HG02798 (cell line): Measurements from ENCODE around the gene OFD1.

Source experiments
- ATAC-seq: cut with Tn5 transposase; IDR thresholded peaks from one replicate; pipeline ENCODE4 v1.9.1; 2021; ENCODE audit warnings: mild to moderate bottlenecking; ENCODE audit not compliant: unreplicated experiment, poor library complexity

OFD1 gene

DNA sequence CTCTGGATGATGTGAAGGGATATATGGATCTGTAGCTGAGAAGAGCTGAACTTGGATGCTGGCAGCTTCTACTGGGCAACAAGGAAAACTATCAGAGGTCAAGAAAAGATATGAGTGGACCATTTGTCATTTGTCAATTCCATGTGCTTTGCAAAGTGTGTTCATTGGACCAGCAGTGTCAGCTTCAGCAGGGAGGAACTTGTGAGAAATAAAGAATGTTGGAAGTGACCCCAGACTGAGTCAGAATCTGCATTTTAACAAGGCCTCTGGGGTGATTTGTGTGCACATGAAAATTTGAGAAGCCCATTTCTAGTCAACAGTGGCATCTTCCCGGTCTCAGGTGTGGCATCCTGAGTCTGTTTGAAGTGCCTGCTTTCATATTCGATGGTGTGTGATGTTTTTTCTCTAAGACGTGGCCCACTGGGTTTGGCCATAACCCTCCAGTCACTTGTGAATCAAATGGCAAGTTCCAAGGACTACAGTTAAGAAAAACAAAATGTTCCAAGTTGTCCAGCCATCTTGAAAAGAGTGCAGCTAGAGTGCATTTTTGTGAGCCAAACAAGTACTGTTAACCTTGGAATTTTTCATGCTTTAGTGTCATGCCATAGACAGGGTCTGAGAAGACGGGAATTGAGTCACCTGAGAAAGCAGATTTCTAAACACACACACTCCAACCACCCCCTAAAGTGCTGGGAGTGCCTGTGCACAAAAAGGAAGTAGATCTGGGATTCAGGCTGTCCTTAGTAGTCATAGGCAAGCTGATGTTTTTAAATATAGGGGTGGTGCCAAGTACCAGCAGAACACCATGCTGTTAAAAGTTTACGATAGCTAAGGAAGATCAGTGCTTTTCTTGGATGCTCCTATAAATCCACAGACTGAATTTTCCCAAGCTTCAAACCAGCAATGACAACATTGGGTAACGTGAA lies 55.9 kb downstream of the OFD1 start:
- no peak for ATAC-seq

DNA sequence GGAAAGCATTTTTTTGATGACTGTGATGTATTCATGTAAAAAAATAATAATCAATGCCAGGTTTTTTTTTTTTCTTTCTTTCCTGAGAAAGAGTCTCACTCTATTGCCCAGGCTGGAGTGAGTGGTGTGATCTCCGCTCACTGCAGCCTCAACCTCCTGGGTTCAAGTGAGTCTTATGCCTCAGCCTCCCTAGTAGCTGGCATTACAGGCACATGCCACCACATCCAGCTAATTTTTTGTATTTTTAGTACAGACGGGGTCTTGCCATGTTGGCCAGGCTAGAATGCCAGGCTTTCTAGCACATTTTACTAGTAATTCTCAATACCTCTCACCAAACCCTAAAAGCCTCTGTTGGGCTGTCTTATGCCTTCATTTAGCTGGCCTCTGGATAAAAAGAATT lies 56.6 kb downstream of the OFD1 start:
- ATAC-seq, result no peak

DNA sequence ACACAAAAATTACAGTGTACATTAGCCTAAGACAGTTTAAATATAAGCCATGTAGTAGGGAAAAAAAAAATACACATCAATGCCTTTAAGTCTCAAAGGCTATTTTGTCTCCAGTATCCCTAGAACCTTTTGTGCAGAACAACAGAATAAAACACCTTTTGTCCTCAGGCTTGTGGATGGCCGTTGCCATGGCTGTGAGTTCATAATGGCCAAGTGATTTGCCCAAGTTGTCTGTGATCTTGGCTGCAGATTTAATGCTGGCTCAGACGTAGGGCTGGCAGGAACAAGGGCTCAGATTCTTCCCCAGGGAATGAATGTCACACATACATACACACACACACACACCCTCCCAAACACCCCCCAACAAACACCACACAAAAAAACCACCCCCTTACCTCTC lies 57.0 kb downstream of the OFD1 start:
- no peak for ATAC-seq

DNA sequence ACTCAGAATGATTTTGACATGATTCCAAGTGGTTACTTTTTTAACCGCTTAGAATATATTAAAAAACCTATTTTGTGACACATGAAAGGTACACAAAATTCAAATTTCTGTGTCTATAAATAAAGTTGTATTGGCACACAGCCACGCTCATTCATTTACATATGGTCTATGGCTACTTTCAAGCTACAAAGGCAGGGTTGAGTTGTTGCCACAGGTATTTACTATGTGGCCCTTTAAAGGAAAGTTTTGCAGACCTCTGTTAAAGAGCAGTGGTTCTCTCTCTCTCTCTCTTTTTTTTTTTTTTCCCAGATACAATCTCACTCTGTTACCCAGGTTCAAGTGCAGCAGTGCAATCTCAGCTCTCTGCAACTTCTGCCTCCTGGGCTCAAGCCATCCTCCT lies 59.3 kb downstream of the OFD1 start:
- no peak for ATAC-seq

DNA sequence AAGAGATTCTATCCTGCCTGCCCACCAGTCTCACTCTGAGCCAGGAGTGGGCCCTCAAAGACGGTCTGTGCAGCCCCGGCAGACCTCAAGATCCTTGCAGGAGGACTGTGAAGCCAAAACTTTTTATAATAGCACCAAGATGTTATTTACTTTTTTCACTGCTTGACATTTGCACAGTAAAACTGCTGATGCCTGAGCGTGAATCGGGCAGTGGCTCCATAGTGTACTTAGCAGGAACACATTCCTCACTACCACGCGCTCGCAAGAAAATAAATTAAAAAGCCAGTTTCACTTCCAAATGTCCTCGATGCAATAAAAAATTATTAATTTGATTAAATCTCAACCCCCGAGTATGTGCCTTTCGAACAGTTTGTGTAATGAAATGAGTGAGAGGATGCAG lies 59.9 kb downstream of the OFD1 start:
- ATAC-seq, result no peak

DNA sequence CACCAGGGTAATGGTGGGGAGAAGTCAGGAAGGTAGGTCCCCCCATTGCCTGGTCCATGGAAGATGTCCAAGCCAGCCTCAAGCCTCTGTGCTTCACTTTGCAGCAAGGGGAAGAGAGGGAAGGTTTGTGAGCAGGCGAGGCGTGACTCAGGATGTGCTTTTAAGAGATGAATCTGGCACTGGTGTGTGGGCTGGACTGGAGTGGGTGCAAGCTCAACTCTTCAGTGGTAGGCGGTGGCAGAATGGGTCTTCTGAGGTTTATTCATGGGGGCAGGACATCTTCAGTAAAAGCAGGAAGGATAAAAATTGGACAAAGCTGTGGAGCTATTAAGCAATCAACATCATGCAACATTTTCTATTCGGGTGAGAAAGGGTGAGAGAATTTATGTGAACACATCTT lies 63.0 kb downstream of the OFD1 start:
- no peak for ATAC-seq

DNA sequence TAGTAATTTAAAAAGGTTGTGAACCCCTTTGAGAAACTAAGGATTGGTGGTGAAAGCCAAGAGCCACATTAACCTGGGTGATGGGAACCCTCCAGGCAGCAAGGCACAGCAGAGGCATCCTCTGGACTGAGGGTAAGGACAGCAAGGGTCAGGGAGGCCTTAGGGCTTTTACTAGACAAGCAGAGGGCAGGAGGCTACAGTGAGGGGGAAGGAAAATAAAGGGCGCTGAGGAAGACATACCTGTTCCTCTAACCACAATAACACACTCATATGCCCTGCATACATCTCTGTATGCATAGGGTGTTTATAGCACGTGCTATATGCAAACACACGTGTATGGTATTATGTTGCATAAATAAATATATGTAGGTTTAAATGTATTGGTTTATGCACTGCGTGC lies 63.6 kb downstream of the OFD1 start:
- ATAC-seq, result no peak

DNA sequence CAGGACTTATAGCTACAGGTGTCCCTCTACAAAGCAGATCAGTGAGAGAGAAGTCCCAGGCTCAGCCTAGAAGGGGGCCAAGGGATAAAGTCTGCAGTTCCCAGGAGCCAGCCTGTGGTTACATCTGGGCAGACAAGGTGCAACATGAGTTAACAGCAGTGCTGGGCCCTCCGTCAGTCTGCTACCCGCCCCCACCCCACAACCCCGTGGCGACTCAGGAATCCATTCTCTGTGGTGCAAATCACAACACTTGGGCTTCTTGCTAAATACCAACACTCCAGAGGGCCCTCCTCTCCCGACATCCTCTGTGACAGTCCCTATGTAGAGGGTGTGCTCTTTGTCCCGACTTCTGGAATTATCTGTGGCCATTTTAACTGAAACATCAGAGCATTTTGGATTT lies 68.6 kb downstream of the OFD1 start:
- no peak for ATAC-seq

DNA sequence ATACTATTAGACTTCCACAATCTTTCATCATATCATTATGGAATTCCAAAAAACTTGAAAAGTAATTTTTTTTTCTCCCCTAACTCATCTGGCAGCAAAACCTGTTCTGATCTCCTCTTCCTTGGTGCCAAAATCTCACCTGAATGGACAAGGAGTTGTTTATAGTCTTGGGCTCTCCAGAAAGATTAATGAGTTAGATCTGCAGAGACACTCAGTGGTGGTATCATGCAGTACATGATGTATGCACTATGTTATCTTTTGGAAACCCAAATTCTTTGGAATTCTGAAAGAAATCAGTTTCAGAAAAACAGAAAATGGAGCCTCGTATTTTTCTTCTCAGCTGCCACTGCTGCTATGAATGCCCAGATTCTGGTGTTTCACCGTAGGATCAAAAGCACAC lies 70.7 kb downstream of the OFD1 start:
- ATAC-seq, result no peak

DNA sequence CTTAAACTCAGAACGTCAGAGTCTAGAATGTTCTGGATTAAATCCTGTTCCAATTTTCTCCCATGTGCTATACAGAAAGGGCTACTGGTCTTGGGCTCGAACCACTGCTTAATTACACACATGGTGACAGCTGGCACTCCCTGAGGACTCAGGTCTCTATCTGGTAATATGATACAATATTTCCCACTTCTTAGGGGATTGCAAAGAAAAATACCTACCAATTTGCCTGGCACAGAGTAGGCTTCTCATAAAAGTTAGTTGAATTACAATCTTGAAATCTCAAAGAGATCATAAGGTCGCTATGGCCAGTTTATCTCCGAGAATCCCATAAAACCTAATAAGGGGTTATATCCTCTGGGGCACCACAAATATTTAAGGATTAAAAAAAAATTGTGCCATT lies 73.7 kb downstream of the OFD1 start:
- ATAC-seq, result no peak

DNA sequence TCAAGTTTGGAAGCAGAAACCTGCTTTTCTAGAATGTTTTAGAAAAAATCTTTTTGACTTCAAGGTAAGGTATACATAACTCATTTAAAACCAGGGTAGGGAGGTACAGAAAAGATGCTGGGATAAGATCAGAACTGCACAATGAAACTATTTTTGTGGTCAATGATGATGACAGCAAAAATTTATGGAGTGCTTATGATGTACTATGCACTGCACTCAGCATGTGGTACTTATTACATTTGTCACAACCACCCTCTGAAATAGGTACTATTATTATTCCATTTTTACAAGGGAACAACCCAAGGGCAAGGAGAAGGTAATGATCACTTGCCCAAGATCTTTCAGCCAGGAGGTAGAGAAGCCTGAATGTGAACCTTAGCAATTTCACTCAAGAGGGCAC lies 74.3 kb downstream of the OFD1 start:
- no peak for ATAC-seq

DNA sequence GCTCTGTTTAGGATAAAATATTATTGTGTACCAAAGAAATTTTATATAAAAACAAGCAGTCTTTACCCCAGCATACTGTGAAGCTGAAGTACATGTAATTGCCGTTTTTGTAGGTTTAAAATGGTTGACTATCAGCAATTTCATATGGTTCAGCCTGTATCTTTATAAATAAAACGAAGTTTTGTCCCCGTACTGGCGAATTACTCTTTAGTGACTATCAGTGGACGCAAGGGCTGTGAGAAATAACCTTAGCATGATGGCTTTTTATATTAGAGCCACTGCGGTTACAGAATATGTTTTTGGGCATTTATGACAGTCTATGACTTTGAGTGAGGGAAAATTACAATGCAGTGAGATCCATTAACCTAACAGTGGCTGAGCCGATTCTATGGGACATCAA lies 81.1 kb downstream of the OFD1 start:
- ATAC-seq, result no peak

DNA sequence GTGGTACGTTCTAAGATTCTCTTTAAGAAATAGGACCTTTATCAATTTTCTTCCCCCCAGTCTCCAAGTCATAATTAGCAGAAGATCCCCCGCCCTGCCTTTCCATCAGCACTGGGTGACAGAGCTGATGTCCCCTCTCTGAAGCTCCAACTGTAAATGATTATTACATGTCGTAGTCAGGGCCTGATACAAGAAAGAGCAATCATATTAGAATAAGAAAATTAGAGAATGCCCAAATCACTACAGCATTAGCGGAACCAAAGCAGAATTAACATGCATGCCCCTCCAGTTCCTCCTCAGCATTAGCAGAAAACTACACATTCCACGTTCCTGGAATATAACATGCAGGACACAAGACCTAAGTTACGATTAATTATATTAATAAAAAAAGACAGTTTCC lies 81.6 kb downstream of the OFD1 start:
- no peak for ATAC-seq

DNA sequence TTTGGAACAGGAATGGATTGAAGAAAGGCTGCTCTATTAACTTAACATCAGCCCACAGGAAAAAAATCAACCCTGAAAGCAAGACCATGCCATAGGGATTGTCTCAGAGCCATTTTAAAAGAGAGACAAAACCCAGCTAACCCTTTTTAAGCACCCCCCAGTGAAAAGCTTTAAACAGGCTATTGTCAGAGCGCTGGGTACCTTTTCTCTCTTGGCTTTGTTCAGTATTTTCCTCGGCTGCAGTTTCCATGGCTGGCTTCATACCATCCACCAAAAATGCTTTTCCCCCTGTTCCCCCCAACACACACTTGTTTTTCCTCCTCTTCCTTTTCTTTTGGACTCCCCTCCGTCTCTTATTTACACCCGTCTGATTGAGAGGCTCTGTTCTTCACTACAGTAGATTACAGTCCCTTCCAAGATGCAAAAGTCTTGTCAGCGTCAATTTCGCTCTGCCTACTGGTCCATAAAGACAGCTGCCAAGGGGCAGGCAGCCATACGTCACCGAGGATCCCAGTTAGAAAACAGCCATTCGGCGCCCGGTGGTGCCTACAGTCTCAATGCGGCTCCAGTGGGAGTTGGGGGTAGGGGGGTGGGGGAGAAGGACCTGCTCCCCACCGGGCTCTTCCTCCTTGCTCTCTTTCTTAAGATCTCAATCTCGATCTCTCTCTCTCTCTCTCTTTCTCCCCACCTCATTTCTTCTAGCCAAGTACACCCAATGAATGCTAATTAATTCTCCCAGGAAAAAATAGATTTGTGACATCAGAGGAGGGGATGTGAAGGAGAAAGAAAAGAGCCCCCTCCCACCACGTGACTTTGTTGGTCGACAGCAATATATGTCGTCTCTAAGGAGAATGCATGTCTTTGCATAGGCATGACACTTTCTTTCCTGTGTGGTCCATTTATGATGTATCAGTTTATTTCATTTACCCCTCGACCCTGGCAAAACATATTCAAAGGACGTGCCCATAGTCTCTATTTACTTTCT lies 82.4 kb downstream of the OFD1 start, which contains the start of gene GPM6B:
GPM6B (minus strand) TSS at position 451 of the 985 bp plus-strand sequence; CDS start at position 262, 189 bp downstream.
- ATAC-seq, result no peak
